ENCODE results near the gene ATP2B2. TPM values are rescaled to one million over a fixed set of nuclear protein-coding genes. Genes with fewer than 3 reads are reported as not detected.

Gene ATP2B2
- total and polyA plus RNA-seq, 2 of the 8 experiments (the other 6 are each of a cell fraction or from before 2014, with no cell fraction given), result 0.14 to 1.2 TPM

DNA sequence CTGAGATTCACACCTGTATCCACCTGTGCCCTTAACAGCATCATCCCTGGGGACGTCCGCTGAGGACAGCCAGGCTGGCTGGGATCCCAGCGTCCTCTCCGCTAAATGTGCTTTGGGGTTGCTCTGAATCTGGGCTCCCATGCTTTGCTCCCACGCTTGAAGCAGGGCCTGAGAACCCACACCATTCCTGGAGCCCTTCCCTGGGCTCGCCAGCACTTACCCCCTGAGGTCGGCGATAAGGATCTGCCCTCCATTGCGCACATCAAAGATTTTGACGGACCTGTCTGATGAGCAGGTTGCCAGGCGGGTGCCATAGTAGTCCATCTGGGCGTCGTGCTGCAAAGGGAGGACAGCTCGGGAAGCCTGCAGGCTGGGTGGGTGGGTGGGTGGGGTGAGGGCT, 190.3 kb downstream of the ATP2B2 start:
- Histone ChIP-seq H4K91ac (replicated peaks; ENCODE audit: insufficient read length, low read length) (no peak overlapping the region), H2BK15ac (ENCODE audit: low read length) (no peak overlapping the region), H4K20me1 (replicated peaks in 1 of 2; ENCODE audit: control insufficient read depth in 1 of 2, insufficient read depth in 2 of 2, low read length in 2 of 2) (peaks cover 3 to 13% of the 10 kb centered on the region in 2 experiments), H3K4me1 (replicated peaks in 1 of 4; ENCODE audit: control insufficient read depth in 3 of 4, insufficient read depth in 4 of 4, low read length in 3 of 4) (peaks cover 0 to 3% (median 2%) of the 10 kb centered on the region in 4 experiments; a peak in 4 of 7 replicates), H3K27me3 (replicated peaks in 1 of 4; ENCODE audit: control insufficient read depth in 3 of 4, extremely low read depth in 1 of 4, insufficient read depth in 3 of 4, low read length in 3 of 4) (no peaks in the 10 kb centered on the region), H3K4me2 (ENCODE audit: insufficient read depth in 1 of 2, low read depth in 2 of 2, low read length in 2 of 2) (no peak overlapping the region), H3K4me3 (ENCODE audit: extremely low read depth in 1 of 4, insufficient read depth in 2 of 4, low read depth in 3 of 4, low read length in 4 of 4) (no peak overlapping the region), H3K56ac (replicated peaks; ENCODE audit: insufficient read length, low read depth, low read length) (no peak overlapping the region), H2AK5ac (ENCODE audit: low read depth, low read length) (no peak overlapping the region), H2AFZ (ENCODE audit: low read length) (no peak overlapping the region), H2BK12ac (ENCODE audit: low read depth, low read length) (no peak overlapping the region), H3K27ac (ENCODE audit: low read depth, low read length) (no peak overlapping the region), H3K23ac (ENCODE audit: insufficient read length) (no peak overlapping the region), H2BK120ac (replicated peaks; ENCODE audit: low read depth, low read length) (no peak overlapping the region), H3K36me3 (ENCODE audit: control insufficient read depth in 2 of 4, insufficient read depth in 4 of 4, low read length in 3 of 4) (peaks cover 33 to 72% (median 66%) of the 10 kb centered on the region in 4 experiments), H3K23me2 (ENCODE audit: low read depth, low read length) (peaks cover 5% of the 10 kb centered on the region; the same call in 1 of the 2 replicates), H3K9me3 (ENCODE audit: insufficient read depth in 2 of 2, low read depth in 1 of 2, low read length in 1 of 2) (no peaks in the 10 kb centered on the region), H4K8ac (ENCODE audit: extremely low read depth, insufficient read depth, low read length) (no peak overlapping the region), H3K79me2 (ENCODE audit: control insufficient read depth in 1 of 2, insufficient read depth in 2 of 2, low read length in 2 of 2) (peaks cover 7 to 18% of the 10 kb centered on the region in 2 experiments), H3K79me1 (ENCODE audit: low read depth, low read length) (peaks cover 5% of the 10 kb centered on the region; the same call in 1 of the 2 replicates), H3K9ac (replicated peaks in 1 of 4; ENCODE audit: extremely low read depth in 1 of 4, low read depth in 3 of 4, low read length in 3 of 4) (no peak overlapping the region), H2BK5ac (ENCODE audit: low read depth, low read length) (no peak overlapping the region), H4K5ac (ENCODE audit: insufficient read length, low read depth, low read length) (no peak overlapping the region), H3K18ac (ENCODE audit: extremely low read depth, low read length) (no peak overlapping the region), H3K14ac (ENCODE audit: insufficient read length) (no peak overlapping the region), H3K4ac (replicated peaks; ENCODE audit: insufficient read length, low read depth, low read length) (no peak overlapping the region), H2BK20ac (ENCODE audit: low read length) (no peak overlapping the region)
- DNase-seq (ENCODE audit: low read depth in 1 of 2, low spot score in 2 of 2), result no peak
- POLR2A ChIA-PET (ENCODE audit: partially characterized antibody), result interaction anchor here (0.8 to 2.1 kb wide), 5 partner anchors 7 to 307 kb away, joined by 3 to 5 read pairs (median 5); no protein-coding TSS in a partner anchor
- 94% methylated on average over 14 of the region's 14 CpGs; no CpG with 5 or more reads in 1 of the 2 experiments for WGBS, 2 experiments (ENCODE audit: extremely low coverage in 1 of 2, insufficient coverage in 1 of 2, insufficient read length in 1 of 2, insufficient replicate concordance in 2 of 2, low coverage in 1 of 2, low lambda C conversion rate in 2 of 2, missing lambda C conversion rate in 1 of 2)
- CTCF ChIA-PET (ENCODE audit: partially characterized antibody), result interaction anchor here (0.8 to 1.5 kb wide), 2 partner anchors 25 to 28 kb away, joined by 3 to 4 read pairs; no protein-coding TSS in a partner anchor
- TF ChIP-seq NANOG (IDR thresholded peaks at IDR 0.05; ENCODE audit: insufficient read depth, low read depth, low read length, poor library complexity, severe bottlenecking), result no peak
- TF ChIP-seq CTBP2 (IDR thresholded peaks at IDR 0.05; ENCODE audit: borderline replicate concordance, insufficient read depth, insufficient read length, low read length), result no peak
- no peak for TF ChIP-seq SP2 (IDR thresholded peaks at IDR 0.05; ENCODE audit: low read length)
- no peak for TF ChIP-seq JUND (IDR thresholded peaks at IDR 0.05; ENCODE audit: low read length)
- TF ChIP-seq CBX5 (IDR thresholded peaks at IDR 0.05; ENCODE audit: low read depth, low read length), result no peak
- no peak for FAIRE-seq

Measured in H1 (cell line).